SU-DHL-6 (cell line): ENCODE results near the gene WNT9A.

ENCODE experiments used
- CTCF ChIP-seq: fragments of 200-600 bp; sonication (generic); IDR thresholded peaks from one replicate; pipeline ENCODE4 v1.5.1; 2017; ENCODE audit warnings: antibody characterized with exemption, mild to moderate bottlenecking, low read length, moderate library complexity; ENCODE audit not compliant: insufficient read depth, poor library complexity, severe bottlenecking
- EZH2phosphoT487 ChIP-seq: fragments of 200-600 bp; sonication (generic), shearing (Covaris generic); conservative IDR thresholded peaks from 2 replicates; pipeline ENCODE4 v1.6.1; 2018; ENCODE audit warnings: mild to moderate bottlenecking, antibody characterized with exemption, low read length, moderate library complexity, mixed read lengths

GRCh38 chr1:227926216-227926791 is 21.4 kb downstream of the WNT9A start:
- TF ChIP-seq CTCF (no peak), EZH2phosphoT487 (no peak)
